SIG-M5 treated with dmso at 0.1 percent for 504 hours (cell line): ENCODE data around the gene GATAD2A.
A peak's percentile ranks its signal among the peaks of the same experiment; 100 is the strongest.
"Not testable (repeated sequence)": the region's sequence is repeated elsewhere in the genome, so short reads cannot be mapped to it uniquely, and the experiment has no call there.

Experiments
- DNase-seq: peaks from one replicate; lab custom pipeline; 2025; ENCODE audit not compliant: unreplicated experiment; lab: John Stamatoyannopoulos, UW

The GATAD2A gene

GRCh38 chr19:19404879-19405860 is at the start of gene GATAD2A:
Gene GATAD2A (plus strand): TSS chr19:19405675. CDS start chr19:19465346, 59,671 bp downstream.
- peak; percentile 87 for DNase-seq

GRCh38 chr19:19356500-19356899 is 49.0 kb upstream of the GATAD2A start:
- DNase-seq, result no peak

DNA sequence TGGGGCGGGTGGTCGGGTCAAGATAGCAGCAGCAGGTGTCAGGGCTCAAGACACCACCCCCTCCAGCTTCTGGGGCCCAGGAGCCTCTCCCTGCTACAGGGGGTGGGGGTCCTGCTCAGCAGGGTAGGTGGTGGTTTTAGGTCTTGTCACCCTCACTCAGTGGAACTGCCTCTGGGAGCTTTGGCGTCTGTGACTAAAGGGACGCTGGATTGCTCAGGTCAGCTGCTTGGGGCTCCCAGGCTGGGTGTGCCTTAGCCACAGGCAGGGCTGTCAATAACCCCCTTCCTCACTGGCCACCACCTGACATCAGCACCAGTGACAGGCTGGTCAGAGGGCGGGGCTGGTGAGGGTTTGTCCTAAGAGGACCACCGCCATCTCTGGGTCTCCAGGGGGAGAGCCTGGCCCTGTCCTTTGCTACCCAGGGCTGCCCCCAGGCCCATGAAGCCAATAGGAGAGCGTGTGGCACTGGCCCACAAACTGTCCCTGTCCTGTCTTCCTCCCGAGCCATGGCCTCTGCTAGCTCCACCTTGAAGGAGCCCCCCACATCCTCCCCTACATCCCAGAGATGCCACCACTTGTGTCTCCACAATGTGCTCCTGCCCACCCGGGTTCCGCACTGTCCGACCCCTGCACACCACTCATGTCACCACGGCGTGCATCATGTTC is 48.4 kb upstream of the GATAD2A start:
- no peak for DNase-seq

DNA sequence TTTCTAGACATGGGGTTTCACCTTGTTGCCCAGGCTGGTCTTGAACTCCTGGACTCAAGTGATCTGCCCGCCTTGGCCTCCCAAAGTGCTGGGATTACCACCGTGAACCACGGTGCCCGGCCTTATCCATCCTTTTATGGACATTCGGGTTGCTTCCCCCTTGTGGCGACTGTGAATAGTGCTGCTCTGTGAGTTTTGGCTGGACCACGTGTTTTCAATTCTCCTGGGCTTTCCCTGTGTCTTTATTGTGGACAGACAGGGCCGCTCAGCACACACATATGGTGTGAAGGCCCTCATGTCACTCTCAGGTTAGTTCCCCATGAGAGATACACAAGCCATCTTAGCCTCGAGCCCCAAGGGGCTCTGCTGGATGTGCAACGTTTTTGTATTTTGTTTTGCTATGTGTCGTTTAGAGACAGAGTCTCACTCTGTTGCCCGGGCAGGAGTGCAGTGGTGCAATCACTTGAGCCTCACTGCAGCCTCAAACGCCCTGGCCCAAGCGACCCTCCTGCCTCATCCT is 44.3 kb upstream of the GATAD2A start:
- peak; percentile 84 for DNase-seq

DNA sequence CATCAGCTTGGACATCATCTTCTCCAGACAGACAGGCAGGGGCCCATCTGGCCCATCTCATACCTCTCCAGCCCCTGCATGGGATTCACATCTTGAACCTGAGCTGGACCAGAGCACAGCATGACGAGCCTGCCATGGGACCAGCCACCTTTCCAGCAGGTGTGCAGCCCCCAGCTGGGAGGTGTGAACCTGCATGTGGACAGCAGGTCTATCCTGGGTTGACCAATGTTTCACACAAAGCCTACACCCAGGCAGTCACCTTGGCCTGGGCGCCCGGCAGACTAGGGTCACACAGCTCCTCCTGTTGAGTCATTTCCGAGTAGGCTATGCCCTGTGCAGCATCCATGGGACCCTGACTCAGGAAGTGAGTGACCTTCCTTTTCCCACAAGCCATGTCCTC is 43.4 kb upstream of the GATAD2A start:
- no peak for DNase-seq

DNA sequence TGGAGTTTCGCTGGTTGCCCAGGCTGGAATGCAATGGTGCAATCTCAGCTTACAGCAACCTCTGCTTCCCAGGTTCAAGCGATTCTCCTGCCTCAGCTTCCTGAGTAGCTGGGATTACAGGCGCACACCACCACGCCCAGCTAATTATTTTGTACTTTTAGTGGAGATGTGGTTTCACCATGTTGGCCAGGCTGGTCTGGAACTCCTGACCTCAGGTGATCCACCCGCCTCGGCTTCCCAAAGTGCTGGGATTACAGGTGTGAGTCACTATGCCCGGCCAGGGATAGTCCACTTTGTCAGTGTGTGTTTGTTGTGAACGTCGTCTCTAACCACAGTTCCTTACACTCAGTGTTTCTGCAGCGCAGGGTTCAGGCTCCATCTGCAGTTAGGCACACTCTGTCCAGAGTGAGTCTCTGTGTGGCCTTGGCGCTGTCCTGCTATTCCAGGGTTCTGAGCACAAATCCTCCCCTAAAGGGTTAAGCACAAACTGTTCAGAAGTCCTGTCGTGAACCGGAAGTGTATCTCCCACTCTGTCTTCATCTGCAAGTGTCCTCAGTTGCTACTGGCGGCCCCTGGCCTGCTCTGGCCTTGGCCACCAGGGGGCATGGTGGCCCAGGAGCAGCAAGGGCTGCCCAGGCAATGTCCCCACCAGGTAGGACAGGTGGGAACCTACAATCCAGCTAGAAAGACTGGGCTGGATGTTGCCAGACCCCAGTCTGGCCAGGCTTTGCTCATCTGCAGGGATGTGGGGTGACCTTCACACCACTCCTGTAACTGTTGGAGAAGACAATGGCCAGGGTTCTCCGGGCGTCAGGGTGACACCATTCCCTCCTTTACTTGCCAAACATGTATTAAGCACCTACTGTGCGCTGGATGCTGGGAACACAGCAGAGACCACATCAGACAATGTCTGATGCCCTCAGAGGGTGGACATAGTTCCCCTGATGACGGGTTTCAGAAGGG is 38.8 kb upstream of the GATAD2A start:
- DNase-seq, result peak; percentile 70

- no peak for DNase-seq
Observed at GRCh38 chr19:19368087-19368486, 37.4 kb upstream of the GATAD2A start.

GRCh38 chr19:19371059-19371458 is 34.4 kb upstream of the GATAD2A start:
- DNase-seq, result no peak

GRCh38 chr19:19372656-19373416 is 32.6 kb upstream of the GATAD2A start:
- peak; percentile 87 for DNase-seq

- DNase-seq, result no peak
Observed at GRCh38 chr19:19379527-19379926, 25.9 kb upstream of the GATAD2A start.

GRCh38 chr19:19380316-19380715 is 25.2 kb upstream of the GATAD2A start:
- DNase-seq, result not testable (repeated sequence)

GRCh38 chr19:19381007-19381926 is 24.2 kb upstream of the GATAD2A start:
- peak; percentile 30 for DNase-seq

- DNase-seq, result no peak
Observed at GRCh38 chr19:19382118-19382517, 23.4 kb upstream of the GATAD2A start.

DNA sequence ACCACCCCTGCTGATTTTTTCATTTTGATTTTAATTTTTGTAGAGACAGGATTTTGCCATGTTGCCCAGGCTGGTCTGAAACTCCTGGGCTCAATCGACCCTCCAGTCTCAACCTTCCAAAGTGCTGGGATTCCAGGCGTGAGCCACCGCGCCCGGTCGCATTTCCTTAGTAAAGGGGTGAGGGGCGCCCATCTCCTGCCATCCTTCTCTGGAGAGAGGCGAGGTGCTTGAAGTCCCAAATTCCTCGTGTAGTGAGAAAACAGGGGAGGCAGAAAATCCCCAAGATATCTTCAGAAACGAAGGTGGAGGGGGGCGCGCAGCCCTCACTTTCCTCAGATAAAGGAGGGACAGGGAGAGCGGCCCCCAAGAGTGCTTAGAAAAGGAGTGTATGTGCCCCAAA is 21.0 kb upstream of the GATAD2A start:
- DNase-seq, result no peak

DNA sequence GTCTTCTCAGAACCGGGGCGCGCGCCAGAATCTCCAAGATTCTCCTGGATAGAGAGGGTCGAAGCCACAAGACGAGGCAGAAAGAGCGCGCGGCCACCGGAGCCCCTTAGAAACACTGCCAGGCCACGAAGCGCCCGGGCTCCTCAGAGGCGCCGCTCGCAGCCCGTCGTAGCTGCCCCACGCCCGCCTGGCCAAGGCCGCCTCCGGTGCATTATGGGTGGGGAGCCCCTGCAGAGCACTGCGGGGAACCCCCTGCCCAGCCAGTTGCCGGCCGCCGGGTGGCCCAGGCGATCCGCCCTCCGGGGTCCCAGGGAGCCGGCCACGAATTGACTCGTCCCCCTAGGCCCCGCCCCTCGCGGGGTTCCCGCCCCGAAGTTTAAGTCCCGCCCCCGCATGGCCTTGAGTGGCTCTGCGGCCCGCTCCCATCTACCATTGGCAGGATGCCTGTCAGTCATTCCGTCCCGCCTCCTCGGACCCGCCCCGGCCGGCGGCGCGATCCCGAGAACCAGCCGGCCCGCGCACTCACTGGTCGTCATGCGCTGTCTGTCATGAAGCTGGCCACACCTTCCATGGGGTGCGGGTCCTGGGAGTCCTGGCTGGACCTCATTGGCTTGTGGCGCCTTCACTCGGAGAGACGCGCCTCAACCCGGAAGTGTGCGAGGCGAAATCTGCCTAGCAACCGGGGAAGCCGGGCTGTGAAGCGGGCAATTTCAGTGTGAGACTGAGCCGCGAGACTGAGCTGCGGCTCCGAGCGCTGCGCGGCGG is 20.2 kb upstream of the GATAD2A start:
- DNase-seq, result peak; percentile 98

GRCh38 chr19:19385896-19386869 is 19.3 kb upstream of the GATAD2A start:
- DNase-seq, result peak; percentile 47

GRCh38 chr19:19387108-19387507 is 18.4 kb upstream of the GATAD2A start:
- DNase-seq, result no peak
